Measurements from ENCODE around the gene OR51A4. TPM values are rescaled to one million over a fixed set of nuclear protein-coding genes. Genes with fewer than 3 reads are reported as not detected.
"Not testable (repeated sequence)": the region's sequence is repeated elsewhere in the genome, so short reads cannot be mapped to it uniquely, and the experiment has no call there.

The OR51A4 gene
- total RNA-seq, 1 donor from 2014 or later, result not detected

DNA sequence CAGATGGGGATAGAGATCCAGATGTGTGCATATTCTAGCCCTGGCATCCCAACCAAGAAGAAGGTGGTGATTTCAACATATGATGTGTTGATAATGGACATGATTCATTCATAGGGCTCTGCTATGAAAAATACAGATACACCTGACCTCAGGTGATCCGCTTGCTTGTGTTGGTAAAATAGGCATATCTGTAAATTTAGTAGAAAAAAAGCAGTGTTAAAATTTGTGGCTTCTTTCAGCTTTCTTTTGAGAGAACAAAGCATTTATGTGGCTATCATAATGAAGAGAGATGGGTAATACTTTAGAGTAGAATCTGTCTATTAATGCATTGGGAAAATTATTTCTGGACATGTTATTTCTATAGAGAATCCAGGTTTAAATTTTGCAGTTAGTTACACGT, 8.2 kb upstream of the OR51A4 start, which contains the start of gene OR51A2:
Gene OR51A2 (minus strand): TSS at position 101 of the 400 bp plus-strand sequence. CDS start 0 bp downstream, at position 101.
- not testable (repeated sequence) for H3K9me3 ChIP-seq (ENCODE audit: control insufficient read depth in 3 of 3, low read length in 3 of 3); H3K36me3 ChIP-seq (ENCODE audit: control insufficient read depth in 3 of 3, insufficient read depth in 3 of 3, low read length in 3 of 3); H3K4me1 ChIP-seq (ENCODE audit: control insufficient read depth in 3 of 3, insufficient read depth in 3 of 3, low read length in 3 of 3); H3K27me3 ChIP-seq (ENCODE audit: control insufficient read depth in 3 of 3, insufficient read depth in 3 of 3, low read length in 3 of 3); H3K27ac ChIP-seq (ENCODE audit: low read depth, low read length); H3K9ac ChIP-seq (ENCODE audit: low read depth in 1 of 3, low read length in 3 of 3); H3K4me3 ChIP-seq (ENCODE audit: low read length in 3 of 3)

DNA sequence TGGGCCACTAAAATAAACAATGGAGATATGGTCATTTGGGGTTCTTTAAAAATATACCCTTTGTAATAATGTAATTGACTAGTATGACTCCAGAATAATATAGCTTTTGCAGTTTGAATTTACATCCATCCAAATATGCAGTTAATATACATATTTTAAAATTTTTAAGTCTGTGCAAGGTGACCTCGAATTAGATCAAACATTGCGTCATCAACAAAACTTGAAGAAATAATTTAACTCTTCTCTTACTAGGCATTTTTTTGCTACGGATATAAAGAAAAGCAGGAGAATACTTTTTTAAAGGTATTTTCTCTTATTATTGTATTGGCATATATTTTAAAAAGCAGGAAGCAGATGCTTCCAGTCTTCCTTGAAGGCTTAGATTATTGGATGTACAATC, 10.7 kb downstream of the OR51A4 start:
- H3K27ac ChIP-seq (ENCODE audit: low read depth, low read length), result no peak overlapping the region
- no peaks in the 10 kb centered on the region for H3K36me3 ChIP-seq (ENCODE audit: control insufficient read depth in 3 of 3, insufficient read depth in 3 of 3, low read length in 3 of 3)
- no peak overlapping the region for H3K4me3 ChIP-seq (ENCODE audit: low read length in 3 of 3)
- no peak overlapping the region for H3K9ac ChIP-seq (ENCODE audit: low read depth in 1 of 3, low read length in 3 of 3)
- H3K4me1 ChIP-seq (ENCODE audit: control insufficient read depth in 3 of 3, insufficient read depth in 3 of 3, low read length in 3 of 3), result no peaks in the 10 kb centered on the region
- H3K9me3 ChIP-seq (ENCODE audit: control insufficient read depth in 3 of 3, low read length in 3 of 3), result no peaks in the 10 kb centered on the region
- H3K27me3 ChIP-seq (ENCODE audit: control insufficient read depth in 3 of 3, insufficient read depth in 3 of 3, low read length in 3 of 3), result no peaks in the 10 kb centered on the region

DNA sequence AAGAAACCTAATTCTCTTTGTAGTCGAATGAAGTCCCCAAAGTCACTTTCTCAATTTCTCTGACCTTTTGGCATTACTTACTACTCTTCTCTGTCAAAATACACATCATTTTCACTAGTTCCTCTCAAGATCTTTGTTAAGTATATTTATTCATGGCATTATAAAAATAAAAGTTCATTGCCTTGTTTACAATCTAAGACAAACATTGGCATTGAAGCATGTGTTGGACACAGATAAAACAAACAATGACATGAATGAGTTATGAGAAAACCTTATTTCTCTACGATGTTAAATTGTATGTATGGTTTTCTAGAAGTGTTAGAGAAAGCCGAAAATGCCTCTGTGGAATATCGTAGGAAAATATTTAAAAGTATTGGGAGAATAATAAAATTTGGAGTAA, 14.7 kb downstream of the OR51A4 start:
- Histone ChIP-seq H3K4me1 (ENCODE audit: control insufficient read depth in 3 of 3, insufficient read depth in 3 of 3, low read length in 3 of 3) (no peaks in the 10 kb centered on the region), H3K9ac (ENCODE audit: low read depth in 1 of 3, low read length in 3 of 3) (no peak overlapping the region), H3K36me3 (ENCODE audit: control insufficient read depth in 3 of 3, insufficient read depth in 3 of 3, low read length in 3 of 3) (no peaks in the 10 kb centered on the region), H3K27me3 (ENCODE audit: control insufficient read depth in 3 of 3, insufficient read depth in 3 of 3, low read length in 3 of 3) (no peaks in the 10 kb centered on the region), H3K9me3 (ENCODE audit: control insufficient read depth in 3 of 3, low read length in 3 of 3) (no peaks in the 10 kb centered on the region), H3K27ac (ENCODE audit: low read depth, low read length) (no peak overlapping the region), H3K4me3 (ENCODE audit: low read length in 3 of 3) (no peak overlapping the region)

- no peak overlapping the region for H3K9ac ChIP-seq (ENCODE audit: low read depth in 1 of 3, low read length in 3 of 3)
- no peaks in the 10 kb centered on the region for H3K4me1 ChIP-seq (ENCODE audit: control insufficient read depth in 3 of 3, insufficient read depth in 3 of 3, low read length in 3 of 3)
- peaks cover 0 to 2% (median 0%) of the 10 kb centered on the region in 3 donors for H3K27me3 ChIP-seq (ENCODE audit: control insufficient read depth in 3 of 3, insufficient read depth in 3 of 3, low read length in 3 of 3)
- H3K9me3 ChIP-seq (ENCODE audit: control insufficient read depth in 3 of 3, low read length in 3 of 3), result no peaks in the 10 kb centered on the region
- H3K27ac ChIP-seq (ENCODE audit: low read depth, low read length), result no peak overlapping the region
- no peaks in the 10 kb centered on the region for H3K36me3 ChIP-seq (ENCODE audit: control insufficient read depth in 3 of 3, insufficient read depth in 3 of 3, low read length in 3 of 3)
- H3K4me3 ChIP-seq (ENCODE audit: low read length in 3 of 3), result no peak overlapping the region
These were observed 20.8 kb downstream of the OR51A4 start for GRCh38 chr11:4926608-4927007.

DNA sequence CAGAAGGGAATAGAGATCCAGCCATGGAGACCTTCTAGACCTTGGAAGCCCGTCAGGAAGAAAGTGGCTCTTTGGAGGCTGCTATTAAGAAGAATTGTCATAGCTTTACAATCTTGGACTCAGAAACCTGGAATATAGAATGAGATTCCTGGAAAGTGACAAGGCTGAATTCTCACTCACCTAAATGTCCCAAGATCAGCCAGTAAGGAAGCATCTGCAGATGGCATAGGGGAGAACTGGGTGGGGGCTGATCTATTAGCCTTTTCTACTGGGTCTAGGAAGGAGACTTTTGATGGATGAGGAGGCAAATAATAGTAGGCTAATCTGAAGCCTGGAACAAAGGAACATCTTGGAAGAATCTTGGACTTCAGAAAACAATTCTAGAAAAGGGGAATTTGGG, 23.2 kb downstream of the OR51A4 start, which contains the start of gene OR51G1:
Gene OR51G1 (minus strand): TSS at position 101 of the 400 bp plus-strand sequence. CDS start 0 bp downstream, at position 101.
- Histone ChIP-seq H3K36me3 (ENCODE audit: control insufficient read depth in 3 of 3, insufficient read depth in 3 of 3, low read length in 3 of 3) (no peaks in the 10 kb centered on the region), H3K4me1 (ENCODE audit: control insufficient read depth in 3 of 3, insufficient read depth in 3 of 3, low read length in 3 of 3) (no peaks in the 10 kb centered on the region), H3K9me3 (ENCODE audit: control insufficient read depth in 3 of 3, low read length in 3 of 3) (no peaks in the 10 kb centered on the region), H3K27ac (ENCODE audit: low read depth, low read length) (no peak within 1 kb of the TSS), H3K27me3 (ENCODE audit: control insufficient read depth in 3 of 3, insufficient read depth in 3 of 3, low read length in 3 of 3) (peaks cover 0 to 2% (median 0%) of the 10 kb centered on the region in 3 donors), H3K9ac (ENCODE audit: low read depth in 1 of 3, low read length in 3 of 3) (no peak within 1 kb of the TSS), H3K4me3 (ENCODE audit: low read length in 3 of 3) (no peak within 1 kb of the TSS)

- H3K36me3 ChIP-seq (ENCODE audit: control insufficient read depth in 3 of 3, insufficient read depth in 3 of 3, low read length in 3 of 3), result no peaks in the 10 kb centered on the region
- H3K9me3 ChIP-seq (ENCODE audit: control insufficient read depth in 3 of 3, low read length in 3 of 3), result no peaks in the 10 kb centered on the region
- no peak overlapping the region for H3K9ac ChIP-seq (ENCODE audit: low read depth in 1 of 3, low read length in 3 of 3)
- no peak overlapping the region for H3K27ac ChIP-seq (ENCODE audit: low read depth, low read length)
- H3K4me3 ChIP-seq (ENCODE audit: low read length in 3 of 3), result no peak overlapping the region
- H3K27me3 ChIP-seq (ENCODE audit: control insufficient read depth in 3 of 3, insufficient read depth in 3 of 3, low read length in 3 of 3), result peaks cover 0 to 2% (median 0%) of the 10 kb centered on the region in 3 donors
- H3K4me1 ChIP-seq (ENCODE audit: control insufficient read depth in 3 of 3, insufficient read depth in 3 of 3, low read length in 3 of 3), result no peaks in the 10 kb centered on the region
These were observed 25.1 kb downstream of the OR51A4 start for GRCh38 chr11:4922304-4922703.

DNA sequence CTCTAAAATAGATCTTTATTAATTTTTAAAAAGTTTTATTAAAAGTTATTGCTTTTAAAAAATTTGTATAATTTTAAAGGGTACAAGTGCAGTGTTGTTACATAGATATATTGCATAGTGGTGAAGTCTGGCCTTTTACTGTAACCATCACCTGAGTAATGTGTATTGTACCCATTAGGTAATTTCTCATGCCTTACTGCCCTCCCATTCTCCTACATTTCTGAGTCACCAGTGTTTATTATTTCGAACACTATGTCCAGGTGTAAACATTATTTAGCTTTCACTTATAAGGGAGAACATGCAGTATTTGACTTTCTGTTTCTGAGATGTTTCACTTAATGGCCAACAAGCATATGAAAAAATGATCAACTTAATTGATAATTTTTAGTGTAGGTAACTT, 25.6 kb downstream of the OR51A4 start:
- H3K9me3 ChIP-seq (ENCODE audit: control insufficient read depth in 3 of 3, low read length in 3 of 3), result no peaks in the 10 kb centered on the region
- no peak overlapping the region for H3K27ac ChIP-seq (ENCODE audit: low read depth, low read length)
- H3K36me3 ChIP-seq (ENCODE audit: control insufficient read depth in 3 of 3, insufficient read depth in 3 of 3, low read length in 3 of 3), result no peaks in the 10 kb centered on the region
- no peaks in the 10 kb centered on the region for H3K4me1 ChIP-seq (ENCODE audit: control insufficient read depth in 3 of 3, insufficient read depth in 3 of 3, low read length in 3 of 3)
- peaks cover 0 to 2% (median 0%) of the 10 kb centered on the region in 3 donors for H3K27me3 ChIP-seq (ENCODE audit: control insufficient read depth in 3 of 3, insufficient read depth in 3 of 3, low read length in 3 of 3)
- no peak overlapping the region for H3K9ac ChIP-seq (ENCODE audit: low read depth in 1 of 3, low read length in 3 of 3)
- no peak overlapping the region for H3K4me3 ChIP-seq (ENCODE audit: low read length in 3 of 3)

DNA sequence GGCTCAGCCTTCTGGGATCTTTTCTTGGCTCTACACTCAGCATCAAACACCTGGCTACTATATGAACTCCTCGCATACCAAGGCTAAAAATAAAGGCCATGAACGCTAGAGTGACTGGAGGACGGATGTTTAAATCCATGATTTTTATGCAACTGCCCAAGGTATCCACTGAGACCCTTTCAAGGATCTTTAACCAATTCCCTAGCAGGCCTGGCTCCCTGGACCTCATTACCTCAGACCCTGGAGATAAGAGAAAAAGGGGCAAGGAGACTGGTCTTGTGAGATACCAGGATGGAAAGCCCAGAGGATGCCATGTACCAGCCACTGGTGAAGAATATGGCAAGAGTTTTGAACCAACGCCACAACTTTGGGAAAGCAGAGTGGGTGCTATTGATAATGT, 28.2 kb downstream of the OR51A4 start, which contains the start of gene OR51G2:
Gene OR51G2 (minus strand): TSS at position 101 of the 400 bp plus-strand sequence. CDS start 3,687 bp downstream, outside the sequence.
- Histone ChIP-seq H3K9me3 (ENCODE audit: control insufficient read depth in 3 of 3, low read length in 3 of 3) (no peaks in the 10 kb centered on the region), H3K27me3 (ENCODE audit: control insufficient read depth in 3 of 3, insufficient read depth in 3 of 3, low read length in 3 of 3) (peaks cover 0 to 2% (median 0%) of the 10 kb centered on the region in 3 donors), H3K27ac (ENCODE audit: low read depth, low read length) (no peak within 1 kb of the TSS), H3K4me3 (ENCODE audit: low read length in 3 of 3) (no peak within 1 kb of the TSS), H3K9ac (ENCODE audit: low read depth in 1 of 3, low read length in 3 of 3) (no peak within 1 kb of the TSS), H3K36me3 (ENCODE audit: control insufficient read depth in 3 of 3, insufficient read depth in 3 of 3, low read length in 3 of 3) (no peaks in the 10 kb centered on the region), H3K4me1 (ENCODE audit: control insufficient read depth in 3 of 3, insufficient read depth in 3 of 3, low read length in 3 of 3) (no peaks in the 10 kb centered on the region)

GRCh38 chr11:4916581-4916980, 30.8 kb downstream of the OR51A4 start:
- no peaks in the 10 kb centered on the region for H3K9me3 ChIP-seq (ENCODE audit: control insufficient read depth in 3 of 3, low read length in 3 of 3)
- no peaks in the 10 kb centered on the region for H3K27me3 ChIP-seq (ENCODE audit: control insufficient read depth in 3 of 3, insufficient read depth in 3 of 3, low read length in 3 of 3)
- H3K9ac ChIP-seq (ENCODE audit: low read depth in 1 of 3, low read length in 3 of 3), result no peak overlapping the region
- H3K36me3 ChIP-seq (ENCODE audit: control insufficient read depth in 3 of 3, insufficient read depth in 3 of 3, low read length in 3 of 3), result no peaks in the 10 kb centered on the region
- H3K4me3 ChIP-seq (ENCODE audit: low read length in 3 of 3), result no peak overlapping the region
- H3K27ac ChIP-seq (ENCODE audit: low read depth, low read length), result no peak overlapping the region
- H3K4me1 ChIP-seq (ENCODE audit: control insufficient read depth in 3 of 3, insufficient read depth in 3 of 3, low read length in 3 of 3), result no peaks in the 10 kb centered on the region

GRCh38 chr11:4903484-4903883, 43.9 kb downstream of the OR51A4 start, which contains the start of gene OR51A7:
TSS of gene OR51A7 (plus strand) at chr11:4903783. CDS start at chr11:4907370, 3,587 bp downstream.
- Histone ChIP-seq H3K27ac (ENCODE audit: low read depth, low read length) (no peak within 1 kb of the TSS), H3K4me1 (ENCODE audit: control insufficient read depth in 3 of 3, insufficient read depth in 3 of 3, low read length in 3 of 3) (no peaks in the 10 kb centered on the region), H3K4me3 (ENCODE audit: low read length in 3 of 3) (no peak within 1 kb of the TSS)

More at GRCh38 chr11:4903484-4903883, 43.9 kb downstream of the OR51A4 start, which contains the start of gene OR51A7:
- H3K9ac ChIP-seq (ENCODE audit: low read depth in 1 of 3, low read length in 3 of 3), result no peak within 1 kb of the TSS
- H3K9me3 ChIP-seq (ENCODE audit: control insufficient read depth in 3 of 3, low read length in 3 of 3), result no peaks in the 10 kb centered on the region
- no peaks in the 10 kb centered on the region for H3K36me3 ChIP-seq (ENCODE audit: control insufficient read depth in 3 of 3, insufficient read depth in 3 of 3, low read length in 3 of 3)
- no peaks in the 10 kb centered on the region for H3K27me3 ChIP-seq (ENCODE audit: control insufficient read depth in 3 of 3, insufficient read depth in 3 of 3, low read length in 3 of 3)
